GM23338 (cell line): ENCODE data around the gene TESK2. TPM values are rescaled to one million over a fixed set of nuclear protein-coding genes. Genes with fewer than 3 reads are reported as not detected.
A peak's percentile ranks its signal among the peaks of the same experiment; 100 is the strongest.

Experiments
- ATAC-seq: fragments of 200-7000 bp; cut with Tn5 transposase; 3 replicates; pipeline ENCODE4 v1.9.1; 2020
- DNase-seq: peaks from one replicate; pipeline ENCODE4 v3.0.0-alpha.2; 2015; ENCODE audit warnings: low spot score
- H2AFZ ChIP-seq: fragments of 200-600 bp; sonication (generic); 2 replicates; pipeline ENCODE4 v1.8.0; 2016; ENCODE audit warnings: antibody characterized with exemption, mild to moderate bottlenecking, moderate library complexity
- H3F3A ChIP-seq: fragments of 200-600 bp; sonication (generic); replicated peaks from 2 replicates; pipeline ENCODE4 v1.8.0; 2017; ENCODE audit warnings: antibody characterized with exemption, mixed run types, low read depth
- H3K27ac ChIP-seq: fragments of 200-600 bp; sonication (generic); 2 replicates; pipeline ENCODE4 v1.6.1; 2016; ENCODE audit warnings: low read depth
- H3K27me3 ChIP-seq: fragments of 200-600 bp; sonication (generic); 2 replicates; pipeline ENCODE4 v1.8.0; 2016; ENCODE audit warnings: mild to moderate bottlenecking, mixed run types, moderate library complexity; ENCODE audit not compliant: insufficient read depth
- H3K36me3 ChIP-seq: fragments of 200-600 bp; sonication (generic); 2 replicates; pipeline ENCODE4 v1.8.0; 2016; ENCODE audit warnings: mild to moderate bottlenecking; ENCODE audit not compliant: insufficient read depth
- H3K4me1 ChIP-seq: fragments of 200-600 bp; sonication (generic); 2 replicates; pipeline ENCODE4 v1.8.0; 2016; ENCODE audit warnings: mild to moderate bottlenecking, moderate library complexity; ENCODE audit not compliant: insufficient read depth
- H3K4me2 ChIP-seq: fragments of 200-600 bp; sonication (generic); 2 replicates; pipeline ENCODE4 v1.7.1; 2017; ENCODE audit warnings: mixed run types
- H3K4me3 ChIP-seq: fragments of 200-600 bp; sonication (generic); 2 replicates; pipeline ENCODE4 v1.6.1; 2016; ENCODE audit warnings: mixed run types
- H3K79me2 ChIP-seq: fragments of 200-600 bp; sonication (generic); replicated peaks from 2 replicates; pipeline ENCODE4 v1.8.0; 2017; ENCODE audit warnings: mild to moderate bottlenecking; ENCODE audit not compliant: insufficient read depth
- H3K9me2 ChIP-seq: fragments of 200-600 bp; sonication (generic); 2 replicates; pipeline ENCODE4 v1.8.0; 2017; ENCODE audit not compliant: insufficient read depth
- H4K20me1 ChIP-seq: fragments of 200-600 bp; sonication (generic); replicated peaks from 2 replicates; pipeline ENCODE4 v1.8.0; 2017; ENCODE audit warnings: mild to moderate bottlenecking; ENCODE audit not compliant: insufficient read depth
- H3K27ac Mint-ChIP-seq: 2 replicates; pipeline ENCODE4 v1.8.0; 2020; ENCODE audit warnings: inconsistent platforms, mild to moderate bottlenecking, moderate library complexity, mixed read lengths
- H3K27me3 Mint-ChIP-seq: 3 replicates; pipeline ENCODE4 v1.8.0; 2022; ENCODE audit warnings: low read depth, mild to moderate bottlenecking, moderate library complexity, mixed read lengths, inconsistent platforms; ENCODE audit not compliant: insufficient read depth, poor library complexity
- H3K36me3 Mint-ChIP-seq: 3 replicates; pipeline ENCODE4 v1.8.0; 2021; ENCODE audit warnings: low read depth, mild to moderate bottlenecking, inconsistent platforms, moderate library complexity, mixed read lengths
- H3K4me1 Mint-ChIP-seq: 3 replicates; pipeline ENCODE4 v1.8.0; 2020; ENCODE audit warnings: mild to moderate bottlenecking, inconsistent platforms, mixed read lengths
- H3K4me3 Mint-ChIP-seq: 3 replicates; pipeline ENCODE4 v1.8.0; 2021; ENCODE audit warnings: moderate library complexity, mild to moderate bottlenecking, inconsistent platforms, mixed read lengths
- H3K9me3 Mint-ChIP-seq: 3 replicates; pipeline ENCODE4 v1.8.0; 2020; ENCODE audit warnings: moderate library complexity, mild to moderate bottlenecking, inconsistent platforms, mixed read lengths
- CREB1 ChIP-seq: fragments of 250-450 bp; sonication (Bioruptor Pico); IDR thresholded peaks from 2 replicates; pipeline ENCODE4 v1.5.0; 2020; ENCODE audit warnings: low read depth, mild to moderate bottlenecking, moderate library complexity
- EZH2phosphoT487 ChIP-seq: fragments of 200-600 bp; sonication (generic); IDR thresholded peaks from one replicate; pipeline ENCODE4 v1.8.1; 2018; ENCODE audit warnings: antibody characterized with exemption; ENCODE audit not compliant: unreplicated experiment
- JUNB ChIP-seq: IDR thresholded peaks from one replicate; pipeline ENCODE4 v1.6.1; 2016; ENCODE audit warnings: antibody characterized with exemption; ENCODE audit not compliant: unreplicated experiment
- STAT1 ChIP-seq: IDR thresholded peaks from one replicate; pipeline ENCODE4 v1.6.1; 2016; ENCODE audit warnings: antibody characterized with exemption; ENCODE audit not compliant: unreplicated experiment
- ZNF114 ChIP-seq: fragments of 250-450 bp; sonication (Bioruptor Pico); IDR thresholded peaks from 2 replicates; pipeline ENCODE4 v1.5.0; 2020; ENCODE audit warnings: mild to moderate bottlenecking, moderate library complexity
- ZNF331 ChIP-seq: fragments of 250-450 bp; sonication (Bioruptor Pico); IDR thresholded peaks from 2 replicates; pipeline ENCODE4 v1.5.0; 2020; ENCODE audit warnings: low read depth, mild to moderate bottlenecking, moderate library complexity
- polyA plus RNA-seq: library from polyadenylated mRNA; unstranded; fragments of >200 nt; fragmentation: Nextera tagmentation; extraction: Ambion mirVana; gene quantifications from 2 replicates; pipeline ENCODE4 v1.2.1, GENCODE V29; 2016
- total RNA-seq: library from RNA; depleted of rRNA; stranded (reverse); fragments of >200 nt; shearing (Covaris generic); gene quantifications from 2 replicates; pipeline ENCODE4 v1.2.3, GENCODE V29; 2014
- TF ChIP-seq, protein P1 (sequence below), 2 experiments: fragments of 200-600 bp in 1 of 2; sonication (generic) in 1 of 2; conservative IDR thresholded peaks; 2 replicates each; pipeline versions ENCODE4 v1.5.1 to v1.6.1; 2016 to 2017; ENCODE audit warnings: antibody characterized with exemption in 2 of 2, low read depth in 2 of 2, mild to moderate bottlenecking in 2 of 2, moderate library complexity in 1 of 2
- TF ChIP-seq, protein P2 (sequence below): IDR thresholded peaks from 2 replicates; pipeline ENCODE4 v1.6.1; 2016; ENCODE audit warnings: antibody characterized with exemption
- TF ChIP-seq, protein P3 (sequence below): fragments of 250-450 bp; sonication (Bioruptor Pico); IDR thresholded peaks from 2 replicates; pipeline ENCODE4 v1.5.0; 2020; ENCODE audit warnings: mild to moderate bottlenecking, moderate library complexity

Gene TESK2
- total and polyA plus RNA-seq, 2 experiments from 2014 or later: 5.2 to 14.0 TPM

DNA sequence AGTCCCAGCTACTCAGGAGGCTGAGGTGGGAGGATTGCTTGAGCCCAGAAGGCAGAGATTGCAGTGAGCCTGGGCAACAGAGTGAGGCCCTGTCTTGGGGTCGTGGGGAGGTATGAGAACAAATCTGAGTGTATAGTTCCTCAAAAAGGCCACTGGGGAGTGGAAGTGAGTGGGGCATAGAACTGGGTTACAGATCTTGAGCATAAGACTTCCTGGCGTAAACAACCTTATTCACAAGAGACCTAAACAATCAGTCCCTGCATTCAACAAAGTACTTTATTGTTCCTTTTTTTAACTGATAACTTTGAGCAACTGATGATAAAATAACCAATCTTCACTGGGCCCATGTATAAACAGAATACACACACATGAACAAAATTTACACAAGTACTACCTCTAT is 78.1 kb downstream of the TESK2 start:
- Histone ChIP-seq H3K4me2 (no peak overlapping the region), H3K27ac (no peak overlapping the region), H3K79me2 (no peaks in the 10 kb centered on the region), H3K4me3 (no peak overlapping the region), H3K27me3 (no peaks in the 10 kb centered on the region), H3K9me2 (no peaks in the 10 kb centered on the region), H3K36me3 (no peaks in the 10 kb centered on the region), H3K4me1 (no peaks in the 10 kb centered on the region), H4K20me1 (no peaks in the 10 kb centered on the region), H3F3A (no peaks in the 10 kb centered on the region), H2AFZ (no peak overlapping the region)
- TF ChIP-seq ZNF114 (CRISPR knock-in tag) (no peak), CREB1 (CRISPR knock-in tag) (no peak), EZH2phosphoT487 (no peak), JUNB (no peak), STAT1 (no peak), ZNF331 (CRISPR knock-in tag) (no peak)
- TF ChIP-seq, protein P1, sequence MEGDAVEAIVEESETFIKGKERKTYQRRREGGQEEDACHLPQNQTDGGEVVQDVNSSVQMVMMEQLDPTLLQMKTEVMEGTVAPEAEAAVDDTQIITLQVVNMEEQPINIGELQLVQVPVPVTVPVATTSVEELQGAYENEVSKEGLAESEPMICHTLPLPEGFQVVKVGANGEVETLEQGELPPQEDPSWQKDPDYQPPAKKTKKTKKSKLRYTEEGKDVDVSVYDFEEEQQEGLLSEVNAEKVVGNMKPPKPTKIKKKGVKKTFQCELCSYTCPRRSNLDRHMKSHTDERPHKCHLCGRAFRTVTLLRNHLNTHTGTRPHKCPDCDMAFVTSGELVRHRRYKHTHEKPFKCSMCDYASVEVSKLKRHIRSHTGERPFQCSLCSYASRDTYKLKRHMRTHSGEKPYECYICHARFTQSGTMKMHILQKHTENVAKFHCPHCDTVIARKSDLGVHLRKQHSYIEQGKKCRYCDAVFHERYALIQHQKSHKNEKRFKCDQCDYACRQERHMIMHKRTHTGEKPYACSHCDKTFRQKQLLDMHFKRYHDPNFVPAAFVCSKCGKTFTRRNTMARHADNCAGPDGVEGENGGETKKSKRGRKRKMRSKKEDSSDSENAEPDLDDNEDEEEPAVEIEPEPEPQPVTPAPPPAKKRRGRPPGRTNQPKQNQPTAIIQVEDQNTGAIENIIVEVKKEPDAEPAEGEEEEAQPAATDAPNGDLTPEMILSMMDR (conservative IDR thresholded peaks at IDR 0.05; ENCODE audit: low read depth in 2 of 2): no peak
- TF ChIP-seq, protein P2, sequence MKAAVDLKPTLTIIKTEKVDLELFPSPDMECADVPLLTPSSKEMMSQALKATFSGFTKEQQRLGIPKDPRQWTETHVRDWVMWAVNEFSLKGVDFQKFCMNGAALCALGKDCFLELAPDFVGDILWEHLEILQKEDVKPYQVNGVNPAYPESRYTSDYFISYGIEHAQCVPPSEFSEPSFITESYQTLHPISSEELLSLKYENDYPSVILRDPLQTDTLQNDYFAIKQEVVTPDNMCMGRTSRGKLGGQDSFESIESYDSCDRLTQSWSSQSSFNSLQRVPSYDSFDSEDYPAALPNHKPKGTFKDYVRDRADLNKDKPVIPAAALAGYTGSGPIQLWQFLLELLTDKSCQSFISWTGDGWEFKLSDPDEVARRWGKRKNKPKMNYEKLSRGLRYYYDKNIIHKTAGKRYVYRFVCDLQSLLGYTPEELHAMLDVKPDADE: no peak
- no peaks in the 10 kb centered on the region for H3K36me3 Mint-ChIP-seq
- H3K4me3 Mint-ChIP-seq: no peak overlapping the region
- no peaks in the 10 kb centered on the region for H3K27me3 Mint-ChIP-seq
- no peak for DNase-seq
- peak overlapping the region; percentile 30; the same call in 1 of the 2 replicates for H3K27ac Mint-ChIP-seq
- H3K9me3 Mint-ChIP-seq: no peaks in the 10 kb centered on the region
- peaks cover 7% of the 10 kb centered on the region for H3K4me1 Mint-ChIP-seq
- no peak for ATAC-seq

GRCh38 chr1:45411510-45411899 is 79.5 kb downstream of the TESK2 start:
- ATAC-seq (peak; percentile 74), DNase-seq (peak; percentile 34)
- no peaks in the 10 kb centered on the region for H3K4me1 ChIP-seq
- H3K27me3 ChIP-seq: no peaks in the 10 kb centered on the region
- H3K36me3 ChIP-seq: no peaks in the 10 kb centered on the region
- H3F3A ChIP-seq: no peaks in the 10 kb centered on the region
- H3K79me2 ChIP-seq: no peaks in the 10 kb centered on the region
- H3K9me2 ChIP-seq: no peaks in the 10 kb centered on the region
- H3K27ac ChIP-seq: no peak overlapping the region
- Mint-ChIP-seq H3K9me3 (no peaks in the 10 kb centered on the region), H3K4me3 (no peak overlapping the region), H3K4me1 (peaks cover 7% of the 10 kb centered on the region), H3K36me3 (no peaks in the 10 kb centered on the region), H3K27me3 (no peaks in the 10 kb centered on the region), H3K27ac (no peak overlapping the region)
- no peaks in the 10 kb centered on the region for H4K20me1 ChIP-seq
- H2AFZ ChIP-seq: no peak overlapping the region
- H3K4me2 ChIP-seq: no peak overlapping the region
- H3K4me3 ChIP-seq: no peak overlapping the region
- TF ChIP-seq, protein P3, sequence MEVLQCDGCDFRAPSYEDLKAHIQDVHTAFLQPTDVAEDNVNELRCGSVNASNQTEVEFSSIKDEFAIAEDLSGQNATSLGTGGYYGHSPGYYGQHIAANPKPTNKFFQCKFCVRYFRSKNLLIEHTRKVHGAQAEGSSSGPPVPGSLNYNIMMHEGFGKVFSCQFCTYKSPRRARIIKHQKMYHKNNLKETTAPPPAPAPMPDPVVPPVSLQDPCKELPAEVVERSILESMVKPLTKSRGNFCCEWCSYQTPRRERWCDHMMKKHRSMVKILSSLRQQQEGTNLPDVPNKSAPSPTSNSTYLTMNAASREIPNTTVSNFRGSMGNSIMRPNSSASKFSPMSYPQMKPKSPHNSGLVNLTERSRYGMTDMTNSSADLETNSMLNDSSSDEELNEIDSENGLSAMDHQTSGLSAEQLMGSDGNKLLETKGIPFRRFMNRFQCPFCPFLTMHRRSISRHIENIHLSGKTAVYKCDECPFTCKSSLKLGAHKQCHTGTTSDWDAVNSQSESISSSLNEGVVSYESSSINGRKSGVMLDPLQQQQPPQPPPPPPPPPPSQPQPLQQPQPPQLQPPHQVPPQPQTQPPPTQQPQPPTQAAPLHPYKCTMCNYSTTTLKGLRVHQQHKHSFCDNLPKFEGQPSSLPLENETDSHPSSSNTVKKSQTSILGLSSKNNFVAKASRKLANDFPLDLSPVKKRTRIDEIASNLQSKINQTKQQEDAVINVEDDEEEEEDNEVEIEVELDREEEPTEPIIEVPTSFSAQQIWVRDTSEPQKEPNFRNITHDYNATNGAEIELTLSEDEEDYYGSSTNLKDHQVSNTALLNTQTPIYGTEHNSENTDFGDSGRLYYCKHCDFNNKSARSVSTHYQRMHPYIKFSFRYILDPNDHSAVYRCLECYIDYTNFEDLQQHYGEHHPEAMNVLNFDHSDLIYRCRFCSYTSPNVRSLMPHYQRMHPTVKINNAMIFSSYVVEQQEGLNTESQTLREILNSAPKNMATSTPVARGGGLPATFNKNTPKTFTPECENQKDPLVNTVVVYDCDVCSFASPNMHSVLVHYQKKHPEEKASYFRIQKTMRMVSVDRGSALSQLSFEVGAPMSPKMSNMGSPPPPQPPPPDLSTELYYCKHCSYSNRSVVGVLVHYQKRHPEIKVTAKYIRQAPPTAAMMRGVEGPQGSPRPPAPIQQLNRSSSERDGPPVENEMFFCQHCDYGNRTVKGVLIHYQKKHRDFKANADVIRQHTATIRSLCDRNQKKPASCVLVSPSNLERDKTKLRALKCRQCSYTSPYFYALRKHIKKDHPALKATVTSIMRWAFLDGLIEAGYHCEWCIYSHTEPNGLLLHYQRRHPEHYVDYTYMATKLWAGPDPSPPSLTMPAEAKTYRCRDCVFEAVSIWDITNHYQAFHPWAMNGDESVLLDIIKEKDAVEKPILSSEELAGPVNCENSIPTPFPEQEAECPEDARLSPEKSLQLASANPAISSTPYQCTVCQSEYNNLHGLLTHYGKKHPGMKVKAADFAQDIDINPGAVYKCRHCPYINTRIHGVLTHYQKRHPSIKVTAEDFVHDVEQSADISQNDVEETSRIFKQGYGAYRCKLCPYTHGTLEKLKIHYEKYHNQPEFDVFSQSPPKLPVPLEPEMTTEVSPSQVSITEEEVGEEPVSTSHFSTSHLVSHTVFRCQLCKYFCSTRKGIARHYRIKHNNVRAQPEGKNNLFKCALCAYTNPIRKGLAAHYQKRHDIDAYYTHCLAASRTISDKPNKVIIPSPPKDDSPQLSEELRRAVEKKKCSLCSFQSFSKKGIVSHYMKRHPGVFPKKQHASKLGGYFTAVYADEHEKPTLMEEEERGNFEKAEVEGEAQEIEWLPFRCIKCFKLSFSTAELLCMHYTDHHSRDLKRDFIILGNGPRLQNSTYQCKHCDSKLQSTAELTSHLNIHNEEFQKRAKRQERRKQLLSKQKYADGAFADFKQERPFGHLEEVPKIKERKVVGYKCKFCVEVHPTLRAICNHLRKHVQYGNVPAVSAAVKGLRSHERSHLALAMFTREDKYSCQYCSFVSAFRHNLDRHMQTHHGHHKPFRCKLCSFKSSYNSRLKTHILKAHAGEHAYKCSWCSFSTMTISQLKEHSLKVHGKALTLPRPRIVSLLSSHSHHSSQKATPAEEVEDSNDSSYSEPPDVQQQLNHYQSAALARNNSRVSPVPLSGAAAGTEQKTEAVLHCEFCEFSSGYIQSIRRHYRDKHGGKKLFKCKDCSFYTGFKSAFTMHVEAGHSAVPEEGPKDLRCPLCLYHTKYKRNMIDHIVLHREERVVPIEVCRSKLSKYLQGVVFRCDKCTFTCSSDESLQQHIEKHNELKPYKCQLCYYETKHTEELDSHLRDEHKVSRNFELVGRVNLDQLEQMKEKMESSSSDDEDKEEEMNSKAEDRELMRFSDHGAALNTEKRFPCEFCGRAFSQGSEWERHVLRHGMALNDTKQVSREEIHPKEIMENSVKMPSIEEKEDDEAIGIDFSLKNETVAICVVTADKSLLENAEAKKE: no peak
- TF ChIP-seq, protein P2: no peak
- TF ChIP-seq ZNF114 (CRISPR knock-in tag) (no peak), ZNF331 (CRISPR knock-in tag) (no peak), STAT1 (no peak)
- TF ChIP-seq, protein P1 (conservative IDR thresholded peaks at IDR 0.05; ENCODE audit: low read depth in 2 of 2): peak in 1 of 2 experiments; percentile 34; a peak in 2 of 4 replicates
